CD14-positive monocyte (primary cell): ENCODE measurements around the gene ATXN1. TPM values are rescaled to one million over a fixed set of nuclear protein-coding genes. Genes with fewer than 3 reads are reported as not detected.

Experiments
- DNase-seq, 3 donors: peaks; one replicate each; pipeline ENCODE4 v3.0.0-alpha.2; 2011 to 2022
- H2AFZ ChIP-seq: 2 replicates; pipeline ENCODE4 v1.6.0; 2012; ENCODE audit warnings: mild to moderate bottlenecking, low read depth, low read length, inconsistent platforms; ENCODE audit not compliant: insufficient read depth, poor library complexity, severe bottlenecking
- H3K27ac ChIP-seq, 2 donors: 1 replicate in 1 of 2; 2 replicates in 1 of 2; pipeline ENCODE4 v1.5.1; 2012 to 2013; ENCODE audit warnings: low read length in 2 of 2, control low read depth in 1 of 2, inconsistent platforms in 1 of 2, low read depth in 1 of 2, mild to moderate bottlenecking in 1 of 2
- H3K27me3 ChIP-seq, 2 donors: one replicate each; pipeline versions ENCODE4 v1.6.0 to v1.6.1; 2011 to 2013; ENCODE audit warnings: low read length in 2 of 2; ENCODE audit not compliant: control insufficient read depth in 2 of 2, insufficient read depth in 2 of 2
- H3K36me3 ChIP-seq, 2 donors: replicated peaks in 1 of 2; 1 replicate in 1 of 2; 2 replicates in 1 of 2; pipeline versions ENCODE4 v1.5.1 to v1.6.1; 2012 to 2013; ENCODE audit warnings: low read length in 2 of 2, control low read depth in 1 of 2, inconsistent platforms in 1 of 2, mild to moderate bottlenecking in 1 of 2; ENCODE audit not compliant: insufficient read depth in 2 of 2, control insufficient read depth in 1 of 2
- H3K4me1 ChIP-seq, 2 donors: 1 replicate in 1 of 2; 2 replicates in 1 of 2; pipeline versions ENCODE4 v1.5.1 to v1.6.1; 2012 to 2013; ENCODE audit warnings: low read length in 2 of 2, control low read depth in 1 of 2, inconsistent platforms in 1 of 2, mild to moderate bottlenecking in 1 of 2, moderate library complexity in 1 of 2; ENCODE audit not compliant: insufficient read depth in 2 of 2, control insufficient read depth in 1 of 2
- H3K4me2 ChIP-seq: replicated peaks from 2 replicates; pipeline ENCODE3; 2012; ENCODE audit warnings: low read length, moderate library complexity, mild to moderate bottlenecking; ENCODE audit not compliant: poor library complexity, severe bottlenecking; ENCODE audit errors: extremely low read depth
- H3K4me3 ChIP-seq, 3 experiments: fragments of 200-600 bp in 1 of 3; sonication (generic) in 1 of 3; replicated peaks in 1 of 3; 1 replicate in 2 of 3; 2 replicates in 1 of 3; pipeline ENCODE4 v1.5.1; 2011 to 2013; ENCODE audit warnings: low read length in 3 of 3, mild to moderate bottlenecking in 3 of 3, control low read depth in 2 of 3, low read depth in 2 of 3, inconsistent platforms in 1 of 3, moderate library complexity in 1 of 3
- H3K79me2 ChIP-seq: 2 replicates; pipeline ENCODE4 v1.6.0; 2012; ENCODE audit warnings: mild to moderate bottlenecking, control low read depth, inconsistent platforms, low read length, moderate library complexity; ENCODE audit not compliant: insufficient read depth
- H3K9ac ChIP-seq: 2 replicates; pipeline ENCODE4 v1.6.0; 2017; ENCODE audit warnings: low read length, mild to moderate bottlenecking; ENCODE audit not compliant: insufficient read depth, poor library complexity, severe bottlenecking
- H3K9me3 ChIP-seq, 2 donors: replicated peaks in 1 of 2; 1 replicate in 1 of 2; 2 replicates in 1 of 2; pipeline versions ENCODE4 v1.5.1 to v1.6.1; 2012 to 2013; ENCODE audit warnings: low read length in 2 of 2, control low read depth in 1 of 2; ENCODE audit not compliant: control insufficient read depth in 1 of 2, insufficient read depth in 1 of 2
- H4K20me1 ChIP-seq: 2 replicates; pipeline ENCODE4 v1.6.0; 2012; ENCODE audit warnings: mild to moderate bottlenecking, low read length, control low read depth, moderate library complexity; ENCODE audit not compliant: insufficient read depth
- H3K27ac Mint-ChIP-seq, 7 donors: one replicate each; pipeline ENCODE4 v1.8.0; 2020; ENCODE audit warnings: mild to moderate bottlenecking in 7 of 7, mixed read lengths in 7 of 7, moderate library complexity in 6 of 7, inconsistent platforms in 2 of 7
- H3K27me3 Mint-ChIP-seq, 3 donors: one replicate each; pipeline ENCODE4 v1.8.0; 2021 to 2022; ENCODE audit warnings: low read depth in 3 of 3, mild to moderate bottlenecking in 3 of 3, mixed read lengths in 3 of 3, moderate library complexity in 3 of 3, inconsistent platforms in 1 of 3
- H3K36me3 Mint-ChIP-seq, 2 donors: one replicate each; pipeline ENCODE4 v1.8.0; 2020; ENCODE audit warnings: mixed read lengths in 2 of 2, inconsistent platforms in 1 of 2, mild to moderate bottlenecking in 1 of 2
- H3K4me1 Mint-ChIP-seq: one replicate; pipeline ENCODE4 v1.8.0; 2020; ENCODE audit warnings: mild to moderate bottlenecking, mixed read lengths
- H3K4me3 Mint-ChIP-seq, 2 donors: one replicate each; pipeline ENCODE4 v1.8.0; 2020; ENCODE audit warnings: mild to moderate bottlenecking in 2 of 2, mixed read lengths in 2 of 2, moderate library complexity in 1 of 2
- H3K9me3 Mint-ChIP-seq, 7 donors: one replicate each; pipeline ENCODE4 v1.8.0; 2020 to 2022; ENCODE audit warnings: mixed read lengths in 7 of 7, mild to moderate bottlenecking in 6 of 7, moderate library complexity in 6 of 7, inconsistent platforms in 2 of 7
- CTCF ChIP-seq: fragments of 200-600 bp; IDR thresholded peaks from one replicate; pipeline ENCODE4 v1.8.0; 2022; ENCODE audit warnings: antibody characterized with exemption, mild to moderate bottlenecking
- WGBS: methylation state at CpG from one replicate; pipeline ENCODE4 v1.1.5; 2013; ENCODE audit warnings: missing lambda C conversion rate; ENCODE audit not compliant: insufficient coverage; 5-methylcytosine and 5-hydroxymethylcytosine counted together
- intact Hi-C, 2 donors: fragments of 100-400 bp; cut with micrococcal nuclease; formaldehyde crosslinking; loops; one replicate each; pipeline versions ENCODE4 v1.15.0 to v1.15.1; 2023
- polyA plus RNA-seq, 3 donors: library from polyadenylated mRNA; depleted of rRNA in 1 of 3; unstranded in 2 of 3; stranded (reverse) in 1 of 3; fragments of 300-500 nt in 2 of 3; fragments of >200 nt in 1 of 3; fragmentation: Illumina TruSeq in 2 of 3; gene quantifications; 1 replicate in 2 of 3; 2 replicates in 1 of 3; pipeline ENCODE4 v1.2.3, GENCODE V29; 2012 to 2021

ATXN1 gene
- polyA plus RNA-seq, 3 donors: 8.8 to 19.1 (median 10.9) TPM

- Histone ChIP-seq H3K79me2 (no peaks in the 10 kb centered on the region), H3K27ac (no peak overlapping the region), H3K4me1 (no peaks in the 10 kb centered on the region), H4K20me1 (peaks cover 6% of the 10 kb centered on the region), H3K9me3 (no peaks in the 10 kb centered on the region), H3K27me3 (no peaks in the 10 kb centered on the region), H2AFZ (no peak overlapping the region), H3K36me3 (peaks cover 0 to 2% of the 10 kb centered on the region in 2 donors), H3K4me3 (no peak overlapping the region), H3K9ac (no peak overlapping the region), H3K4me2 (no peak overlapping the region)
- Mint-ChIP-seq H3K27me3 (no peaks in the 10 kb centered on the region), H3K9me3 (peaks cover 0 to 2% (median 0%) of the 10 kb centered on the region in 7 donors), H3K4me1 (peaks cover 2% of the 10 kb centered on the region), H3K27ac (no peak overlapping the region), H3K36me3 (peaks cover 18 to 23% of the 10 kb centered on the region in 2 donors), H3K4me3 (no peak overlapping the region)
- intact Hi-C loops: no loop called here
- TF ChIP-seq CTCF: no peak
- 92% methylated on average over 2 of the region's 8 CpGs for WGBS
- no peak for DNase-seq
Measured at GRCh38 chr6:16399158-16399557, 362.1 kb downstream of the ATXN1 start.

- H3K27me3 Mint-ChIP-seq: no peaks in the 10 kb centered on the region
- no peak overlapping the region for H3K27ac ChIP-seq
- no peak overlapping the region for H3K4me2 ChIP-seq
- no peak for TF ChIP-seq CTCF
- no peak overlapping the region for H3K9ac ChIP-seq
- WGBS: no CpG with 5 or more reads among the region's 5 CpGs
- H3K4me3 Mint-ChIP-seq: no peak overlapping the region
- peaks cover 0 to 2% of the 10 kb centered on the region in 2 donors for H3K36me3 ChIP-seq
- peaks cover 6% of the 10 kb centered on the region for H4K20me1 ChIP-seq
- no peak overlapping the region for H3K4me3 ChIP-seq
- peaks cover 0 to 2% (median 0%) of the 10 kb centered on the region in 7 donors for H3K9me3 Mint-ChIP-seq
- no peaks in the 10 kb centered on the region for H3K4me1 ChIP-seq
- DNase-seq: no peak
- H3K27ac Mint-ChIP-seq: no peak overlapping the region
- H3K79me2 ChIP-seq: no peaks in the 10 kb centered on the region
- peaks cover 2% of the 10 kb centered on the region for H3K4me1 Mint-ChIP-seq
- H2AFZ ChIP-seq: no peak overlapping the region
- no peaks in the 10 kb centered on the region for H3K9me3 ChIP-seq
- intact Hi-C loops: no loop called here
- H3K27me3 ChIP-seq: no peaks in the 10 kb centered on the region
- peaks cover 18 to 20% of the 10 kb centered on the region in 2 donors for H3K36me3 Mint-ChIP-seq
Measured at GRCh38 chr6:16398587-16398986, 362.7 kb downstream of the ATXN1 start.
